H1 (cell line): ENCODE results near the gene SLC26A8. TPM values are rescaled to one million over a fixed set of nuclear protein-coding genes. Genes with fewer than 3 reads are reported as not detected.

Experiments used
- CTCF ChIA-PET: fragments of 300-600 bp; sonication (Branson Sonifier 250); formaldehyde crosslinking; loops from one replicate; lab custom pipeline; 2021; ENCODE audit not compliant: partially characterized antibody; lab: Charles Lee
- POLR2A ChIA-PET: fragments of 300-600 bp; sonication (Branson Sonifier 250); formaldehyde crosslinking; loops from one replicate; lab custom pipeline; 2021; ENCODE audit warnings: inconsistent platforms; ENCODE audit not compliant: partially characterized antibody; lab: Charles Lee
- DNase-seq, 2 experiments: peaks; one replicate each; pipeline versions ENCODE4 v3.0.0 to v3.0.0-alpha.2; 2010 to 2022; ENCODE audit warnings: low spot score in 2 of 2, low read depth in 1 of 2, mixed read lengths in 1 of 2
- FAIRE-seq: peaks from 2 replicates; lab custom pipeline; 2011; peaks lifted over from hg19 to GRCh38; lab: Jason Lieb, UNC
- H2AFZ ChIP-seq: 2 replicates; pipeline ENCODE4 v1.8.1; 2012; ENCODE audit warnings: low read length, inconsistent platforms
- H2AK5ac ChIP-seq: 2 replicates; pipeline ENCODE4 v1.6.1; 2013; ENCODE audit warnings: low read depth, low read length
- H2BK120ac ChIP-seq: replicated peaks from 2 replicates; pipeline ENCODE3; 2013; ENCODE audit warnings: low read depth, low read length, inconsistent platforms
- H2BK12ac ChIP-seq: 2 replicates; pipeline ENCODE4 v1.6.1; 2013; ENCODE audit warnings: low read depth, low read length
- H2BK15ac ChIP-seq: 2 replicates; pipeline ENCODE4 v1.6.1; 2013; ENCODE audit warnings: low read length
- H2BK20ac ChIP-seq: 2 replicates; pipeline ENCODE4 v1.6.1; 2013; ENCODE audit warnings: low read length
- H2BK5ac ChIP-seq: 2 replicates; pipeline ENCODE4 v1.6.1; 2013; ENCODE audit warnings: low read depth, low read length
- H3K14ac ChIP-seq: 2 replicates; pipeline ENCODE4 v1.6.1; 2013; ENCODE audit warnings: inconsistent platforms; ENCODE audit not compliant: insufficient read length
- H3K18ac ChIP-seq: 2 replicates; pipeline ENCODE4 v1.6.1; 2013; ENCODE audit warnings: low read length; ENCODE audit errors: extremely low read depth
- H3K23ac ChIP-seq: 2 replicates; pipeline ENCODE4 v1.6.1; 2013; ENCODE audit warnings: inconsistent platforms; ENCODE audit not compliant: insufficient read length
- H3K23me2 ChIP-seq: 2 replicates; pipeline ENCODE4 v1.6.1; 2013; ENCODE audit warnings: low read depth, low read length
- H3K27ac ChIP-seq: 2 replicates; pipeline ENCODE4 v1.6.1; 2011; ENCODE audit warnings: low read depth, low read length, inconsistent platforms
- H3K27me3 ChIP-seq, 4 experiments: replicated peaks in 1 of 4; 1 replicate in 1 of 4; 2 replicates in 3 of 4; pipeline versions ENCODE4 v1.6.1 to v1.8.1; 2011 to 2013; ENCODE audit warnings: low read length in 3 of 4, mild to moderate bottlenecking in 3 of 4, inconsistent platforms in 2 of 4, mixed read lengths in 2 of 4, moderate library complexity in 1 of 4; ENCODE audit not compliant: control insufficient read depth in 3 of 4, insufficient read depth in 3 of 4; ENCODE audit errors: extremely low read depth in 1 of 4
- H3K36me3 ChIP-seq, 4 experiments: 2 replicates each; pipeline versions ENCODE4 v1.6.1 to v1.8.1; 2011 to 2013; ENCODE audit warnings: mild to moderate bottlenecking in 4 of 4, low read length in 3 of 4, moderate library complexity in 2 of 4, control low read depth in 1 of 4, inconsistent platforms in 1 of 4; ENCODE audit not compliant: insufficient read depth in 4 of 4, control insufficient read depth in 2 of 4
- H3K4ac ChIP-seq: replicated peaks from 2 replicates; pipeline ENCODE3; 2013; ENCODE audit warnings: low read length, low read depth, mixed read lengths, inconsistent platforms; ENCODE audit not compliant: insufficient read length
- H3K4me1 ChIP-seq, 4 experiments: replicated peaks in 1 of 4; 1 replicate in 1 of 4; 2 replicates in 3 of 4; pipeline versions ENCODE4 v1.6.1 to v1.8.1; 2011 to 2013; ENCODE audit warnings: low read length in 3 of 4, inconsistent platforms in 2 of 4, mixed read lengths in 1 of 4; ENCODE audit not compliant: insufficient read depth in 4 of 4, control insufficient read depth in 3 of 4
- H3K4me2 ChIP-seq, 2 experiments: 2 replicates each; pipeline versions ENCODE4 v1.6.1 to v1.8.1; 2011 to 2013; ENCODE audit warnings: low read depth in 2 of 2, low read length in 2 of 2, control low read depth in 1 of 2, inconsistent platforms in 1 of 2, mild to moderate bottlenecking in 1 of 2; ENCODE audit not compliant: insufficient read depth in 1 of 2
- H3K4me3 ChIP-seq, 4 experiments: fragments of 200-600, 300-600 bp in 1 of 4; sonication (generic), shearing (Covaris generic), sonication (Bioruptor Twin) in 1 of 4; 2 replicates each; pipeline versions ENCODE4 v1.5.1 to v1.8.1; 2011 to 2016; ENCODE audit warnings: low read length in 4 of 4, low read depth in 3 of 4, control low read depth in 2 of 4, inconsistent platforms in 2 of 4, mild to moderate bottlenecking in 2 of 4, mixed read lengths in 1 of 4, moderate library complexity in 1 of 4; ENCODE audit not compliant: insufficient read depth in 2 of 4; ENCODE audit errors: extremely low read depth in 1 of 4
- H3K56ac ChIP-seq: replicated peaks from 2 replicates; pipeline ENCODE3; 2013; ENCODE audit warnings: low read depth, mild to moderate bottlenecking, mixed read lengths, low read length, inconsistent platforms; ENCODE audit not compliant: insufficient read length
- H3K79me1 ChIP-seq: 2 replicates; pipeline ENCODE4 v1.6.1; 2013; ENCODE audit warnings: low read depth, low read length, control low read depth
- H3K79me2 ChIP-seq, 2 experiments: 2 replicates each; pipeline versions ENCODE4 v1.6.1 to v1.8.1; 2012 to 2013; ENCODE audit warnings: low read length in 2 of 2, mild to moderate bottlenecking in 2 of 2, inconsistent platforms in 1 of 2; ENCODE audit not compliant: insufficient read depth in 2 of 2, control insufficient read depth in 1 of 2
- H3K9ac ChIP-seq, 4 experiments: replicated peaks in 1 of 4; 1 replicate in 1 of 4; 2 replicates in 3 of 4; pipeline versions ENCODE4 v1.6.1 to v1.8.1; 2011 to 2013; ENCODE audit warnings: low read depth in 3 of 4, low read length in 3 of 4, control low read depth in 2 of 4, mild to moderate bottlenecking in 2 of 4, moderate library complexity in 2 of 4, inconsistent platforms in 1 of 4; ENCODE audit errors: extremely low read depth in 1 of 4
- H3K9me3 ChIP-seq, 2 experiments: 2 replicates each; pipeline versions ENCODE4 v1.6.1 to v1.8.1; 2012 to 2013; ENCODE audit warnings: mild to moderate bottlenecking in 2 of 2, moderate library complexity in 2 of 2, control low read depth in 1 of 2, inconsistent platforms in 1 of 2, low read depth in 1 of 2, low read length in 1 of 2, mixed read lengths in 1 of 2; ENCODE audit not compliant: insufficient read depth in 2 of 2
- H4K20me1 ChIP-seq, 2 experiments: replicated peaks in 1 of 2; 2 replicates each; pipeline versions ENCODE3 to v1.8.1; 2011 to 2013; ENCODE audit warnings: inconsistent platforms in 2 of 2, low read length in 2 of 2, mild to moderate bottlenecking in 1 of 2; ENCODE audit not compliant: insufficient read depth in 2 of 2, control insufficient read depth in 1 of 2
- H4K5ac ChIP-seq: 2 replicates; pipeline ENCODE4 v1.6.1; 2013; ENCODE audit warnings: low read length, low read depth, mixed read lengths, inconsistent platforms; ENCODE audit not compliant: insufficient read length
- H4K8ac ChIP-seq: 2 replicates; pipeline ENCODE4 v1.8.0; 2013; ENCODE audit warnings: mild to moderate bottlenecking, moderate library complexity, low read length, inconsistent platforms; ENCODE audit not compliant: insufficient read depth; ENCODE audit errors: extremely low read depth
- H4K91ac ChIP-seq: replicated peaks from 2 replicates; pipeline ENCODE3; 2013; ENCODE audit warnings: low read length, mixed read lengths, inconsistent platforms; ENCODE audit not compliant: insufficient read length
- ASH2L ChIP-seq: fragments of 200-600, 300-600 bp; sonication (generic); IDR thresholded peaks from one replicate; pipeline ENCODE4 v1.7.1; 2017; ENCODE audit warnings: low read length
- CEBPB ChIP-seq: IDR thresholded peaks from 2 replicates; pipeline ENCODE4 v1.6.1; 2012; ENCODE audit warnings: low read depth, low read length
- E2F6 ChIP-seq: IDR thresholded peaks from 2 replicates; pipeline ENCODE4 v1.6.1; 2012; ENCODE audit warnings: inconsistent platforms
- EGR1 ChIP-seq: IDR thresholded peaks from 2 replicates; pipeline ENCODE4 v1.6.1; 2011; ENCODE audit warnings: low read depth, low read length, borderline replicate concordance
- KDM4A ChIP-seq: IDR thresholded peaks from one replicate; pipeline ENCODE4 v1.7.1; 2012; ENCODE audit warnings: low read depth, mild to moderate bottlenecking, moderate library complexity, low read length, inconsistent platforms; ENCODE audit not compliant: severe bottlenecking
- MAX ChIP-seq: IDR thresholded peaks from 2 replicates; pipeline ENCODE4 v1.6.1; 2012; ENCODE audit warnings: inconsistent platforms
- SAP30 ChIP-seq: fragments of 300-600 bp; sonication (generic); IDR thresholded peaks from 2 replicates; pipeline ENCODE4 v1.7.1; 2012; ENCODE audit warnings: low read length, moderate library complexity, mild to moderate bottlenecking, inconsistent platforms; ENCODE audit not compliant: insufficient read depth, insufficient replicate concordance
- SUZ12 ChIP-seq: fragments of 200-600 bp; sonication (generic); IDR thresholded peaks from 2 replicates; pipeline ENCODE4 v1.6.1; 2012; ENCODE audit warnings: mild to moderate bottlenecking, inconsistent platforms, low read length, moderate library complexity, mixed read lengths
- TBP ChIP-seq: IDR thresholded peaks from 2 replicates; pipeline ENCODE4 v1.6.1; 2011; ENCODE audit warnings: low read depth, low read length, improper control_type of control experiment
- WGBS, 2 experiments: shearing (Covaris generic) in 1 of 2; methylation state at CpG; one replicate each; pipeline versions ENCODE4 v1.1.6 to v1.1.7; 2013 to 2015; ENCODE audit warnings: low lambda C conversion rate in 2 of 2, mixed read lengths in 2 of 2, inconsistent platforms in 1 of 2, low coverage in 1 of 2, missing lambda C conversion rate in 1 of 2; ENCODE audit not compliant: insufficient replicate concordance in 2 of 2, insufficient coverage in 1 of 2, insufficient read length in 1 of 2; ENCODE audit errors: extremely low coverage in 1 of 2, missing lambda C conversion rate in 1 of 2; 5-methylcytosine and 5-hydroxymethylcytosine counted together
- polyA plus RNA-seq, 7 experiments: library from polyadenylated mRNA; depleted of rRNA in 3 of 7; stranded (reverse) in 5 of 7; unstranded in 2 of 7; fragments of >200 nt in 5 of 7; fragments of 200-250 nt in 2 of 7; gene quantifications; 1 replicate in 5 of 7; 2 replicates in 1 of 7; 4 replicates in 1 of 7; pipeline versions ENCODE4 v1.2.1 to v1.2.3, GENCODE V29; 2011 to 2013; ENCODE audit warnings: missing spikeins in 2 of 7, mixed read lengths in 2 of 7
- total RNA-seq: library from RNA; stranded (reverse); fragmentation: NEBNext Ultra II Directional; extraction: Animal tissue kit (Norgen Biotek cat#: 25700); gene quantifications from 2 replicates; pipeline ENCODE4 v1.2.1, GENCODE V29; 2021

The SLC26A8 gene
- total and polyA plus RNA-seq, 2 of the 8 experiments (the other 6 are each of a cell fraction or from before 2014, with no cell fraction given) = 0.56 to 0.57 TPM

GRCh38 chr6:35919827-35920751 lies 104.4 kb downstream of the SLC26A8 start:
- Histone ChIP-seq H3K4me1 (peaks cover 0 to 8% (median 0%) of the 10 kb centered on the region in 4 experiments; a peak in 1 of 7 replicates), H3K14ac (no peak overlapping the region), H2BK12ac (no peak overlapping the region), H3K79me2 (peaks cover 11 to 49% of the 10 kb centered on the region in 2 experiments; a peak in 3 of 4 replicates), H3K79me1 (peaks cover 2% of the 10 kb centered on the region; the same call in 1 of the 2 replicates), H3K56ac (no peak overlapping the region), H4K91ac (peak overlapping the region; percentile 83), H3K18ac (peak overlapping the region; percentile 98; the same call in 1 of the 2 replicates), H3K9me3 (no peaks in the 10 kb centered on the region), H3K4me3 (peak overlapping the region; percentile 83 to 97 (median 86)), H3K4ac (no peak overlapping the region), H4K8ac (peak overlapping the region; percentile 69), H3K9ac (peak overlapping the region; percentile 67 to 90 (median 78)), H2BK5ac (peak overlapping the region; percentile 68), H2AFZ (no peak overlapping the region), H2AK5ac (peak overlapping the region; percentile 17; the same call in 1 of the 2 replicates), H3K27ac (peak overlapping the region; percentile 54; the same call in 1 of the 2 replicates), H4K5ac (peak overlapping the region; percentile 27), H2BK20ac (no peak overlapping the region), H2BK120ac (no peak overlapping the region), H3K27me3 (0 out of 7 replicates have a peak, but pooled peaks cover 0 to 4% (median 0%) of the 10 kb centered on the region in 4 experiments), H3K23ac (no peak overlapping the region), H3K36me3 (peaks cover 0 to 11% (median 6%) of the 10 kb centered on the region in 4 experiments; a peak in 3 of 8 replicates), H2BK15ac (no peak overlapping the region; the same call in 1 of the 2 replicates), H4K20me1 (peaks cover 11 to 14% of the 10 kb centered on the region in 2 experiments), H3K4me2 (peak overlapping the region; percentile 87 to 89), H3K23me2 (peaks cover 12% of the 10 kb centered on the region)
- ChIA-PET CTCF (interaction anchor here (0.6 to 1.0 kb wide), 2 partner anchors 38 to 162 kb away, joined by 3 read pairs; no protein-coding TSS in a partner anchor), POLR2A (interaction anchor here (0.9 to 3.3 kb wide), 12 partner anchors 8 to 172 kb away, joined by 3 to 27 read pairs (median 4); partner anchors contain the start of gene MAPK14)
- TF ChIP-seq E2F6 (peak; percentile 26; the same call in 1 of the 2 replicates), ASH2L (peak; percentile 34), TBP (0 out of 2 replicates have a peak, but pooled peaks have one; percentile 4), CEBPB (0 out of 2 replicates have a peak, but pooled peaks have one; percentile 35), EGR1 (no peak), SAP30 (peak; percentile 52), SUZ12 (no peak), MAX (peak; percentile 85), KDM4A (peak; percentile 50)
- WGBS, 2 experiments = 2% methylated on average over 44 of the region's 50 CpGs; no CpG with 5 or more reads in 1 of the 2 experiments
- peak in 1 of 2 experiments; percentile 66 for DNase-seq
- no peak for FAIRE-seq
